OCI-M1 (cell line): ENCODE results near the gene FRMD4A.

ENCODE experiments used
- DNase-seq: peaks from one replicate; lab custom pipeline; 2025; lab: John Stamatoyannopoulos, UW

The FRMD4A gene

GRCh38 chr10:14190702-14191101 lies 140.0 kb downstream of the FRMD4A start:
- DNase-seq: no peak

GRCh38 chr10:14186245-14186644 lies 144.5 kb downstream of the FRMD4A start:
- DNase-seq: no peak

- peak; percentile 56 for DNase-seq
These were observed 145.2 kb downstream of the FRMD4A start for GRCh38 chr10:14185316-14186045.

GRCh38 chr10:14184841-14185315 lies 145.8 kb downstream of the FRMD4A start:
- peak; percentile 32 for DNase-seq

GRCh38 chr10:14182781-14183180 lies 147.9 kb downstream of the FRMD4A start:
- DNase-seq: no peak

- no peak for DNase-seq
These were observed 149.2 kb downstream of the FRMD4A start for GRCh38 chr10:14181567-14181936.

- peak; percentile 58 for DNase-seq
These were observed 149.7 kb downstream of the FRMD4A start for GRCh38 chr10:14180911-14181566.

GRCh38 chr10:14179251-14179650 lies 151.5 kb downstream of the FRMD4A start:
- no peak for DNase-seq

- no peak for DNase-seq
These were observed 156.8 kb downstream of the FRMD4A start for GRCh38 chr10:14173706-14174594.

- DNase-seq: no peak
These were observed 157.4 kb downstream of the FRMD4A start for GRCh38 chr10:14173391-14173705.

- DNase-seq: no peak
These were observed 158.3 kb downstream of the FRMD4A start for GRCh38 chr10:14172336-14172950.

GRCh38 chr10:14171336-14171735 lies 159.4 kb downstream of the FRMD4A start:
- DNase-seq: no peak

GRCh38 chr10:14163377-14164086 lies 167.2 kb downstream of the FRMD4A start:
- no peak for DNase-seq

GRCh38 chr10:14162629-14163344 lies 167.9 kb downstream of the FRMD4A start:
- no peak for DNase-seq

- DNase-seq: no peak
These were observed 168.7 kb downstream of the FRMD4A start for GRCh38 chr10:14162061-14162460.

GRCh38 chr10:14160299-14160698 lies 170.4 kb downstream of the FRMD4A start:
- DNase-seq: no peak

- DNase-seq: no peak
These were observed 172.1 kb downstream of the FRMD4A start for GRCh38 chr10:14158575-14158974.

GRCh38 chr10:14156104-14156503 lies 174.6 kb downstream of the FRMD4A start:
- DNase-seq: no peak

- DNase-seq: no peak
These were observed 177.1 kb downstream of the FRMD4A start for GRCh38 chr10:14153570-14154055.

GRCh38 chr10:14151571-14151970 lies 179.2 kb downstream of the FRMD4A start:
- no peak for DNase-seq

GRCh38 chr10:14150526-14150925 lies 180.2 kb downstream of the FRMD4A start:
- DNase-seq: no peak
